ENCODE measurements around the gene SLC4A7.
"Not testable (repeated sequence)": the region's sequence is repeated elsewhere in the genome, so short reads cannot be mapped to it uniquely, and the experiment has no call there.

SLC4A7 gene

GRCh38 chr3:27360113-27361078 lies 123.8 kb downstream of the SLC4A7 start:
- no peak for DNase-seq (ENCODE audit: low read depth in 4 of 4, low spot score in 1 of 4)

DNA sequence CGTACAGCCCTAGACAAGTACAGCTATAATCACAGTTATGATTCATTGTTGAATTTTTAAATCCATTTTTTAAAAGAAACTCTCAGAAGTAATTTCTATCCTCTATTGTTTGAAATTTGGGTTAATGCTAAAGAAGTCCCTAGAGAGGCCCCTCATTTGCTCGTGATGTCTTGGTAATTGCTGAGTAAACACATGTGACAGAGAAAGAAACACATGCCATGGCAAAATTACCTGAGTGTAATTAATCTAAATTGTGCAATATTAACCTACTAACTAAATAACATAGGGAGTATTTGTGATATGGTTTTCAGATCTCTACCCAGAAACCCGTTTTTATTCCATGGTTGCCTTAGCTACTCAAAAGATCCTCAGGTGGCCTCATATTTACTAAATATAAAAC lies 125.8 kb downstream of the SLC4A7 start:
- DNase-seq (ENCODE audit: low read depth in 4 of 4, low spot score in 1 of 4): no peak

GRCh38 chr3:27357665-27358258 lies 126.4 kb downstream of the SLC4A7 start:
- peak in 3 of 4 experiments; percentile 16 to 22 (median 21) for DNase-seq (ENCODE audit: low read depth in 4 of 4, low spot score in 1 of 4)

GRCh38 chr3:27356976-27357375 lies 127.2 kb downstream of the SLC4A7 start:
- DNase-seq (ENCODE audit: low read depth in 4 of 4, low spot score in 1 of 4): no peak

- no peak for DNase-seq (ENCODE audit: low read depth in 4 of 4, low spot score in 1 of 4)
Observed at GRCh38 chr3:27354588-27355203, 129.5 kb downstream of the SLC4A7 start.

DNA sequence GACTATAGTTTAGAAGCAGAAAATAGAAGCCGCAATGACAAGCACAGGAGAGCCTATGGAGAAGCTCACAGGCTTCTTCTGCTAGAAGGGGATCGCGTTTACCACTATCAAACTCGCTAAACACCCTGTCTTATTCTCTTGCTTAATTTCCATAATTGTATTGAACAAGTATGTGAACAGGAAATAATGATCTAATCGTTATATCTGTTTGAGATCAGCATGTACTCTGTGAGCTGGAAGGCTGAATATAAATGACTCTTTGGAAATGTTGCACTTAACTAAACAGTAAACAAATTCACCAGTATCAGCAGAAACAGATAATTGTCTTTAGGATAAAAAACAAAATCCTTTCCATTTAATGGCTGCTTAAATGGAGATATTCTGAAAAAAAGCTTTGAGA lies 130.0 kb downstream of the SLC4A7 start:
- DNase-seq (ENCODE audit: low read depth in 4 of 4, low spot score in 1 of 4): no peak

GRCh38 chr3:27353221-27353620 lies 131.0 kb downstream of the SLC4A7 start:
- DNase-seq (ENCODE audit: low read depth in 4 of 4, low spot score in 1 of 4): no peak

- no peak for DNase-seq (ENCODE audit: low read depth in 4 of 4, low spot score in 1 of 4)
Observed at GRCh38 chr3:27352047-27352446, 132.1 kb downstream of the SLC4A7 start.

DNA sequence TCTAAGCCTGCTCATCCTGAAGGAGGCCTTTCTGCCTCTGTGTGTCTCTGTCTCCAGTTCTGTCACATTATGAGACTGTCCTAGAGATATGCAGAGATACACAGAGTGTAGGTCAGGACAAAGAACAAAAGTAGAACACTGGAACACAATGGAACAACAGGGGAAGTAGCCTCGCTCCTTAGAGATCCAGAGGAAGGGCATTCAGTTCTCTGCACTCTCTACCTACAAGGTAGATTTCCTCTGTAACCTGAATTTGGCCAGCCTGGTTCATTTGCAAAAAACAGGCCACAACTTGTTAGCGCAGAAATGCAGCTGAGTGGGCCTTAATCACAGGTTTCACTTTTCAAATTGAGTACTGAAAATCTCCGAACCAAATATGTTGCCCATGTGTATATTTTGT lies 134.4 kb downstream of the SLC4A7 start:
- DNase-seq (ENCODE audit: low read depth in 4 of 4, low spot score in 1 of 4): no peak

DNA sequence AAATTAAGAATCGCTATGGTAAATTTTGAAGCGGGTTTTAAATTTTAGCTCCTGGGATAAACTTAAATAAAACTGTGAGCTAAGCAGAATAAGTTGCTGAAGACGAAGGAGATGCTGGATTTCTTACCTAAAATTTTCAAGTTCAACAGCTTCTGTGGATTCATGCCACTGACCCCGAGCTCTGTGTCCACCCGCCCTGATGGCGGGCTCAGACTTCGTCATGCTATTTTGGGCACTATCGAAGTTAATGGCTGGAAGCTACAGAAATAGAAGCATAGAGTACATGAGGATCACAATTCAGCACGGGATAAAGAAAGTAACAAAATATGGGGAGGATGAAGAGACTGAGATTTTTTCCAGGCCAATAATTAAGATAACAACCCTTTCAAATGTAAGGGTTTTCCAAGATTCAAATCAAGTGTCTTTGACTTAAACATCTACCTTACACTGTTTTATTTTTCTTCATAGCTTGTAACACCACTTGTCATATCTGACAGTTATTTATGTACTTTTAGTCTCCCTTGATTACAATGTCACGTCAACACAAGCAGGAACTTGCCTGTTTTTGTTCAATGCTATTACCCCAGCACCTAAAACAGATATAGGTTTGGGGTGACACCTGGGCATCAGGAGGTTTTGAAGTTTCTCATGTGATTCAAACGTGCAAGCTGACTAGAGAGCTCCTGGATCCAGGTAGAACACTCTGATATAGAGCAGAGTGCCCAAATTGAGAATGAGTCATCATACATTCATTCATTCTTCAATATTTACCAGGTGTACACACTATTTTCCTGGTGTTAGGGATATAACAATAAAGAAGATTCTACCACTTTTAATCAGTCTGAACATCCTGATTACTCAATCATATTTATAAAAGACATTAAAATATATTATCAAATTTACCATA lies 138.0 kb downstream of the SLC4A7 start:
- no peak for DNase-seq (ENCODE audit: low read depth in 4 of 4, low spot score in 1 of 4)

DNA sequence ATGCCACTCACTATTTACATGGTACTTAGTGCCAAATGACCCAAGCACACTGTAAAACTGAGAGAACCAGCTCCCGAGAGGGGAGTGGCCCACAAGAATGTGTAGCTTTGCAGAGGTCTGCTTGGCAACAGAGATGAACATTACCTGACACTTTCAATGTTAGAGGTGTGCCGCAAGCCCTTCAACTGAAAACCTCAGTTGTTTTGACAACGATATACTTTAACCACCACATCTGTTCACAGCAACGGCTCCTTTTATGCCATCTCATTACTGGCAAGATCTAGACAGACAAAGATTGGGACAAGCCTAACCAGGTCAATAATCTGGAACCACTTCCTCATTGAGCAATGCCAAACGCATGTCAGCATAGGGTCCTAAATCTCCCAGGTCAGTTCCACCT lies 138.7 kb downstream of the SLC4A7 start:
- DNase-seq (ENCODE audit: low read depth in 4 of 4, low spot score in 1 of 4): no peak

DNA sequence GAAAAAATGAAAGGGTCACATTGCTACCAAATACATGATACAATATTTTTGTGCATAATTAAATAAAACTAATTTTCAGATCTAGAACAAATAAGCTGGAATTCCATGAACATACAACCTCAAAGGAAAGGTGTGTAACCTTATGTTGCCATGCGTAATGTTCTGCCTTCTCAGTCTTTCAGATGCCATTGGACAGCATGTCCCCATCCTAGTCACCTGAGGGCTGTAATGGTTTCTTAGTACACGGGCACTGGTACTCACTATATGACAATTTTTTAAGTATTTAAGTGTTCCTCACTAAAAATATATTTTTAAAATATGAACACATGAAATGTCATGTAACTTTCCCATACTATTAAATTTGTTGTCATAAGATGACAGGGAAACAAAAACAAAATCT lies 139.1 kb downstream of the SLC4A7 start:
- DNase-seq (ENCODE audit: low read depth in 4 of 4, low spot score in 1 of 4): no peak

GRCh38 chr3:27344192-27344591 lies 140.0 kb downstream of the SLC4A7 start:
- no peak for DNase-seq (ENCODE audit: low read depth in 4 of 4, low spot score in 1 of 4)

- DNase-seq (ENCODE audit: low read depth in 4 of 4, low spot score in 1 of 4): no peak
Observed at GRCh38 chr3:27342267-27342666, 141.9 kb downstream of the SLC4A7 start.

DNA sequence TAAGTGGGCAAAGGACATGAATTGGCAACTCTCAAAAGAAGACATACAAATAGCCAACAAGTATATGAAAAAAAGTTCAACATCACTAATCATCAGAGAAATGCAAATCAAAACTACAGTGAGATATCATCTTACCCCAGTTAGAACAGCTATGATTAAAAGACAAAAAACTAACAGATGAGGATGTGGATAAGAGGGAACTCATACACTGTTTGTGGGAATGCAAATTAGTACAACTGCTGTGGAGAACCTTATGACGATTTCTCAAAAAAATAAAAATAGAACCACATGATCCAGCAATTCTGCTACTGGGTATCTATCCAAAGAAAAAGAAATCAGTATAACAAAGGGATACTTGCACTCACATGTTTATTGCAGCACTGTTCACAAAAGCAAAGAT lies 143.7 kb downstream of the SLC4A7 start:
- DNase-seq (ENCODE audit: low read depth in 4 of 4, low spot score in 1 of 4): no peak

DNA sequence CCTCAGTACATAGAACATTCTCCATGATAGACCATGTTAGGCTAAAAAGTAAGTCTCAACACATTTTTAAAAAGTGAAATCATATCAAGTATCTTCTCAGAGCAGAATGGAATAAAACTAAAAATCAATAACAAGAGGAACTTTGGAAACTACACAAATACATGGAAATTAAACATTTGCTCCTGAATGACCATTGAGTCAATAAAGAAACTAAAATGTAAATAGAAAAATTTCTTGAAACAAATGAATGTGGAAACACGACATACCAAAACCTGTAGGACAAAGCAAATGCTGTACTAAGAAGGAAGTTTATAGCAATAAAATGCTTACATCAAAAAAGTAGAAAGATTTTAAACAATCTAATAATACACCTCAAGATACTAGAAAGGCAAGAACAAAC lies 148.6 kb downstream of the SLC4A7 start:
- DNase-seq (ENCODE audit: low read depth in 4 of 4, low spot score in 1 of 4): no peak

DNA sequence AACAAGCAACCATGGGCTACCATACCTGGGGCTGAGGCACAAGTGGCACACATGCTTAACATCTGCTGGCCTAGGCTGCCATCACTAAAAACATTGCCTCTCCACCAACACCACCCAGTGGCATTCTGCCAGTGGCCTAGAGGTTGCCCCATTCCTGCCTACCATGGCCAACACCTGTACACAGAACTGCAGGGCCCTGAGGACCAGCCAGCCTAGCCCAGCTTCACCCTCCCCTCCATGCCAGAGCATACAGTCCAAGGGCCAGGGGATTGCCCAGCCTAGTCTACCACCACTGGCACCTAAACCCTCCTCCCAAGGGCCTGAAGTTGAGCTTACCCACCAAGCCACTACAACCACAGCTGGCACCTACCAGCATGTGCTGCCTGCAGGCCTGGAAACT lies 150.3 kb downstream of the SLC4A7 start:
- no peak for DNase-seq (ENCODE audit: low read depth in 4 of 4, low spot score in 1 of 4)

DNA sequence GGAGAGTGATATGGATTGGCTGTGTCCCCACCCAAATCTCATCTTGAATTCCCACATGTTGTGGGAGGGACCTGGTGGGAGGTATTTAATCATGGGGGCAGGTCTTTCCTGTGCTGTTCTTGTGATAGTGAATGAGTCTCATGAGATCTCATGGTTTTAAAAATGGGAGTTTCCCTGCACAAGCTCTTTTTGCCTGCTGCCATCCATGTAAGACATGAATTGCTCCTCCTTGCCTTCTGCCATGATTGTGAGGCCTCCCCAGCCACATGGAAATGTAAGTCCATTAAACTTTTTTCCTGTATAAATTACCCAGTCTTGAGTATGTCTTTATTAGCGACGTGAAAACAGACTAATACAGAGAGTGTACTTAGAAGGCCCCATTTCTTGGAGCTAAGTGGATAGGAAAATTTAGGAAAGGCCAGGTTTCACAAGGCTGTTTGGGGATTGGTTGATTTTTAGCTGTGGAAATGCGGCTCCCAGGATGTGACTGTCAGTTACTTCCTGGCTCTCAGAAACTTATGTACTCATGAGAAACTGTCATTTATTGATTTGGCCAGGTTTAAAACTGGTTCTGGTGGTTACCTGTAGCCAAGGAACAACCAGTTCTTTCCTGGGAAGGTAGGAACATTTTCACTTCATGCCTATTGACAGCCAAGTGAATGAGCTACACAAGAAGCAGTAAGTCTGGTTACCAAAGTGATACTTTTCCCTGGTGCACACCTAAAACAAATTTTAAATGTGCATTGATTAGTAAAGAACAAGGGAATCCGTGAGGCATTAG lies 155.0 kb downstream of the SLC4A7 start:
- not testable (repeated sequence) for DNase-seq (ENCODE audit: low read depth in 4 of 4, low spot score in 1 of 4)

- DNase-seq (ENCODE audit: low read depth in 4 of 4, low spot score in 1 of 4): no peak
Observed at GRCh38 chr3:27326629-27327545, 157.3 kb downstream of the SLC4A7 start.
